Measurements from ENCODE around the gene POLR3K.
"Not testable (repeated sequence)": the region's sequence is repeated elsewhere in the genome, so short reads cannot be mapped to it uniquely, and the experiment has no call there.

The POLR3K gene

DNA sequence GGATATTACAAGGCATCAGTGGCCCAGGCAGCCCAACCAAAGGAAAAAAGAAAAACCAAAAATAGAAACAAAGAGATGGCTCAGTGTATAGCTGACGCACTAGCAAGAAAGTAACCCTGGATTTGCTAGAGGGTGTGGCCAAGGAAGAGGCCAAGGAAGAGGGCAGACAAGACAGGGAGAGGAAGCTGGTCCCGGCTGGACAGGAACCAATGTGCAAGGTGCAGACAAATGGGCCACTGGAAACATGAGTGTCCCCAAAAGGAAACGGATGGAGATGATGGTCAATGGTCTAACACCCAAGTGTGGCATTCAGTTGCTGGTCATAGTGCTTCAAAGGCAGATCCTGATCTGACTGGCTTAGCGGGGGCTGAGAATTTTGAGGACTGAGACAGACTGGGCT, 10.7 kb downstream of the POLR3K start:
- DNase-seq: no peak

- no peak for DNase-seq
These were observed 11.3 kb downstream of the POLR3K start for GRCh38 chr16:42069-42457.

GRCh38 chr16:41439-42068, 11.9 kb downstream of the POLR3K start:
- no peak for DNase-seq

DNA sequence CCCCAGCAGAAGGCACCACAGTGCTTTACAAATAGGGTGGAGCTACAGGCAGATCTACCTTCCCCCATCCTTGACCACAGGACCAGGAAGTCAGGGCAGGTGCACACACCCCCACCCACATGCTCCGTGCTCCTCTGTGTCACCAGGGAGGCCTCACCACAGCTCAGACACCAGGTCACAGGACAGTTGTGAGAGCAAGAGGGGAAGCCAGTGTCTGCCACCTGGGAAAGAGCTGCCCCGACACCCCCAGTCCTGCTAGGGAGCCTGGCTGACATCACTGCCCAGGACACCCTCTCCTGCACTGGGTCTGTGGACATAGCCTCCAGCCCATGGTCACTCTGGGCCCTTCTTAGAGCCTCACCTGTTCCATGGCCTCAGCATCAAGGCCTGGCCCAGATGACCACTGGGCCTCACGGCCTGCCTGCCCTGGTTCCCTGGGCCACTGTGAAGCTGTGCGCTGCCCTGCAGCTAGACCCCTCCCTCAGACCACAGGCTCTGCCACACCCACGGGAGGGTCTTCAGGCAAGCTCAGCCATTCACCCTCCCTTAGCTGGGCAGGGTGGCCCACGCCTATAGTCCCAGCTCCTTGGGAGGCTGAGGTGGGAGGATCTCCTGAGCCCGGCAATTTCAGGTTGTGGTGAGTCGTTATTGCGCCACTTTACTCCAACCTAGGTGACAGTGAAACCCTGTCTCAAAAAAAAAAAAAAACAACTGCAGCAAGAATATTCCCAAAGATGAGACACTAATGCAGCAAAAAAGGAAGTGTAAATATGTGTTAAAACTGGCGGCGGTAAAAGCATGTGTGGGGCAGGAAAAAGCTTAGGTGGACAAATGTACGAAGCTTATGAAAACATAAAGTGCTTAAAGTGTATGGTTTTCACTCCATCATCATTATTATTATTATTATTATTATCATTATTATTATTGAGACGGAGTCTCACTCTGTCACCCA, 14.2 kb downstream of the POLR3K start:
- DNase-seq: no peak

DNA sequence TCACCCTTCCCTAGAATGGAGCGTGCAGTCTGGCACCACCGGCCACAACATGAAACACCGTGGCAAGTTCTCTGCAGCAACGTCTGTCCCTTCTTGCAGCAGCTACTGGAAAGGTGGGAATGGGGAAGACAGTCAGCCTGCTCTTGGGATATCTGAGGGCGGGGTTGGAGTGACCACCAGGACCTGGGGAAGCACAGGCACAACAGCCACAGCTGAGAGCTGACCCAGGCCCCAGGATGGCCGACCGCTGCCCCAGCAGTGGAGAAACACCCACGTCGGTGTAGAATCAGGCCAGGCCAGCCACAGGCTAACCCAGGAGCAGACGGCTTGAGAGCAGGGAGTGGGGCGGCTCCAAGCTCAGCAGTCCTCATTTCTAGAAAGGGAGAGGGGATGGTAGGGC, 15.2 kb downstream of the POLR3K start:
- not testable (repeated sequence) for DNase-seq

DNA sequence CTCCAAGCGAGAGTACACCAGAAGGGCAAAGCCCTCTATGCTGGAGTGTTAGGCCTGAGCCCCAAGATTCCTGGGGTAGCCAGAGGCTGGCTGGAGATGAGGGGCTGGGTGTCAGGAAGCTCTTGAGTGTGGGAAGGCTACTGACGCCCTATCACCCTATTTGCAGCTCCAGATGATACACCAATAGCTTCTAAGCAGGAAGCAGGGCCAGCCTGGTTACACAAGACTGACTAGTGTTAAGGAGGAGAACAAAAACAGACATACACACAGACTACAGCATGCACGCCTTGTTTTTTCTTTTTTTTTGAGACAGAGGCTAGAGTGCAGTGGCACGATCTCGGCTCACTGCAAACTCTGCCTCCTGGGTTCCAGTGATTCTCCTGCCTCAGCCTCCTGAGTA, 15.9 kb downstream of the POLR3K start:
- DNase-seq: no peak

- DNase-seq: no peak
These were observed 16.9 kb downstream of the POLR3K start for GRCh38 chr16:36336-36984.

GRCh38 chr16:35678-36305, 17.6 kb downstream of the POLR3K start:
- no peak for DNase-seq

GRCh38 chr16:35011-35677, 18.3 kb downstream of the POLR3K start:
- no peak for DNase-seq

DNA sequence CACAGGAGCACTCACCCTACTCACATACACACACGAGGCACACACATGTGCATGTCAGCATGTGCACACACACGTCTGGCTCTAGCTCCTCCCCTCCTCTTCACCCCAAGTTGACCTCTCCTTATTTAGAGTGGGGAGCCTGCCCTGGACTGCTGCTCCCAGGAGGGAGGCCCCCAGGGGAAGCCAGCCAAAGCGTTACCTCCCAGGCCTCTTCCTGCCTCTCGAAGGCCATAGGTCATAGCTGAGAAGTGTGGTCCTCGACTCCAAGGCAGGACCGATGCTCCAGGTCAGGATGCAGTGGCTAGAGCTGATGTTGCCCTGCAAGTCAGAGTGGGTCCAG, 18.8 kb downstream of the POLR3K start:
- no peak for DNase-seq

- DNase-seq: no peak
These were observed 19.3 kb downstream of the POLR3K start for GRCh38 chr16:33877-34647.

- DNase-seq: not testable (repeated sequence)
These were observed 20.1 kb downstream of the POLR3K start for GRCh38 chr16:33154-33876.

DNA sequence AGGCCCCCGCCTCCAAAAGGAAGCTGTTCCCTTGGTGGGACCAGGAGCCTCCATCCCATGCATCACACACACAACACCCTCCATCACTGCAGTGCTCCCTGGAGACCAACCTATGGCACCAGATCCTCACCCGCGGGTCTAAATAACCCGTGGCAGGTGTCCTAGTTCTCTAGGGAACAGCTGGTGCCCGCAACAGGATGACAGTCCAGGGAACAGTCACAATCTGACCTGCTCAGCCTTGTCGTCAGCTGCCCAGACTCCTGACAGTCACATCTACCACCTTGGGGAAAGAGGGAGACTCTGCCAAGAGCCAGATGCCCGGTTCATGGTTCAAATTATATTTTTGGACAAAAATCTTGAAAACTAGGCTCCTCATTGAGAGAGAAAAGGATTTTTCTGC, 22.8 kb downstream of the POLR3K start:
- not testable (repeated sequence) for DNase-seq

GRCh38 chr16:25926-26348, 27.5 kb downstream of the POLR3K start:
- not testable (repeated sequence) for DNase-seq

DNA sequence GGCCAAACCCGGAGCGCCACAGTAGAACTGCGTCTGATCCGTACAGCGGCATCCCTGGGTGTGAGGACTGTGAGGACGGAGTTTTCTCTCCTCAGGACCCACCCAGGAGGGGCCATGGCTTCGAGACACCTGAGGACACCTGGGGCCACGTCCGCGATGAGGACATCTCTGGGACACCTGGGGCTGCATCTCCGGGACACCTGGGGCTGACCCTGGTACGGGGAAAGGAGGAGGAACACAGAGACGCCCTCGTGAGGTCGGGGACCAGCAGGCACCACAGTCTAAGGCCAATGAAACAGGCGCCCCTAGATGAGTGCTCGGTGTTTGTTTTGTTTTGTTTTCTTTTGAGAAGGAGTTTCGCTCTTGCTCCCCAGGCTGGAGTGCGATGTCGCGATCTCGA, 29.3 kb downstream of the POLR3K start:
- not testable (repeated sequence) for DNase-seq

DNA sequence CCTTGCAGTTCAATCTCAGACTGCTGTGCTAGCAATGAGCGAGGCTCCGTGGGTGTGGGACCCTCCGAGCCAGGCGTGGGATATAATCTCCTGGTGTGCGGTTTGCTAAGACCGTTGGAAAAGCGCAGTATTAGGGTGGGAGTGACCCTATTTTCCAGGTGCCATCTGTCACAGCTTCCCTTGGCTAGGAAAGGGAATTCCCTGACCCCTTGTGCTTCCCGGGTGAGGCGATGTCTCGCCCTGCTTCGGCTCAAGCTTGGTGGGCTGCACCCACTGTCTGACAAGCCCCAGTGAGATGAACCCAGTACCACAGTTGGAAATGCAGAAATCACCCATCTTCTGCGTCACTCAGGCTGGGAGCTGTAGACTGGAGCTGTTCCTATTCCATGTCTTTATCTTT, 32.5 kb downstream of the POLR3K start:
- not testable (repeated sequence) for DNase-seq

GRCh38 chr16:17062-17765, 36.2 kb downstream of the POLR3K start:
- not testable (repeated sequence) for DNase-seq

GRCh38 chr16:10772-11171, 42.6 kb downstream of the POLR3K start:
- not testable (repeated sequence) for DNase-seq

GRCh38 chr16:9903-10665, 43.3 kb downstream of the POLR3K start:
- no peak for DNase-seq

Measured in fibroblast of skin of abdomen (primary cell).